LNCaP clone FGC (cell line): Measurements from ENCODE around the gene FIBCD1.

Experiments
- DNase-seq: peaks from one replicate; pipeline ENCODE4 v3.0.0-alpha.2; 2011; ENCODE audit warnings: low read depth
- H3K4me3 ChIP-seq: 2 replicates; pipeline ENCODE4 v1.5.1; 2011; ENCODE audit warnings: mild to moderate bottlenecking, low read depth, low read length, control low read depth
- TF ChIP-seq, protein P1 (sequence below): IDR thresholded peaks from 2 replicates; pipeline ENCODE4 v1.5.1; 2012; ENCODE audit warnings: mild to moderate bottlenecking; ENCODE audit not compliant: control insufficient read depth, insufficient read depth; ENCODE audit errors: extremely low read depth

Gene FIBCD1

DNA sequence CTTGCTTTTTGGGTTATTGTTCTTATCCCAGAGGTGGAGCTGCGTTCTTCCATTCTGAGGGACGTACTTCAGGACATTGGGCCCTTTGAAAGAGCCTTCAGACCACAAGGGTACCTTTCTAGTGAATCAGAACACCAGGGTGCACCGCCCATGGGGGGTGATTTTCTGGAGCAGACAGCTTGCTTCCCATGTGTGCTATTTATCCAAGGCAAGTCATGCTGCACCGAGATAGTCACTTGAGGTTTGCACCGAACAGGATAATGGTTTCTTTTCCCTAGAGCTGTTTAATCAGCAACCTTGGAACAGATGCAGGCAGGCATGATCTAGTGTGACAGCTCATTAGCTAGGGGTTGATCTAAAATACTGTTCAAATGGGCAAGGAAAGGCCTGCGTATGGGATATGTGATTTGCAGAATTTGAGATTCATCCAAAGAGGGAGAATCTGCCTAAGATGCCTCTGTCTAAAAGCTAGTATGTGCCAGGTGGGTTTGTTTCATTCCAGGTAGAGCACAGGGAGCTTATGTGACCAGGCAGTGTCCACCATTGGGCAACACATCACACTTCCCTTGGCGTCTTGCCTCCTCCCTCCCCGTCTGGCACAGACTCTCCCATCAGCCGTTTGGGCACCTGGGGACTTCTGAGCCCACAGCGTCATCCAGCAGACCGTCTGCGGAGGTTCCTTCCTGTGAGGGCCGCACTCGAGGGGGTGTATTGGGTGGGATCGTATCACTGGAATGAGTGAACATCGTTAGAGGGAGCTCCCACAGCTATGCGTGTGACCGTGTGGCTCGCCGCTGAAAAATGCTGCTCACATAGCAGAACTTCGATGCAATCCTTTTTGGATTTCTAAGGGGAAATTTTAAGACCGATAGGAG is 80.9 kb downstream of the FIBCD1 start:
- no peak overlapping the region for H3K4me3 ChIP-seq
- no peak for DNase-seq
- TF ChIP-seq, protein P1, sequence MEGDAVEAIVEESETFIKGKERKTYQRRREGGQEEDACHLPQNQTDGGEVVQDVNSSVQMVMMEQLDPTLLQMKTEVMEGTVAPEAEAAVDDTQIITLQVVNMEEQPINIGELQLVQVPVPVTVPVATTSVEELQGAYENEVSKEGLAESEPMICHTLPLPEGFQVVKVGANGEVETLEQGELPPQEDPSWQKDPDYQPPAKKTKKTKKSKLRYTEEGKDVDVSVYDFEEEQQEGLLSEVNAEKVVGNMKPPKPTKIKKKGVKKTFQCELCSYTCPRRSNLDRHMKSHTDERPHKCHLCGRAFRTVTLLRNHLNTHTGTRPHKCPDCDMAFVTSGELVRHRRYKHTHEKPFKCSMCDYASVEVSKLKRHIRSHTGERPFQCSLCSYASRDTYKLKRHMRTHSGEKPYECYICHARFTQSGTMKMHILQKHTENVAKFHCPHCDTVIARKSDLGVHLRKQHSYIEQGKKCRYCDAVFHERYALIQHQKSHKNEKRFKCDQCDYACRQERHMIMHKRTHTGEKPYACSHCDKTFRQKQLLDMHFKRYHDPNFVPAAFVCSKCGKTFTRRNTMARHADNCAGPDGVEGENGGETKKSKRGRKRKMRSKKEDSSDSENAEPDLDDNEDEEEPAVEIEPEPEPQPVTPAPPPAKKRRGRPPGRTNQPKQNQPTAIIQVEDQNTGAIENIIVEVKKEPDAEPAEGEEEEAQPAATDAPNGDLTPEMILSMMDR = no peak

DNA sequence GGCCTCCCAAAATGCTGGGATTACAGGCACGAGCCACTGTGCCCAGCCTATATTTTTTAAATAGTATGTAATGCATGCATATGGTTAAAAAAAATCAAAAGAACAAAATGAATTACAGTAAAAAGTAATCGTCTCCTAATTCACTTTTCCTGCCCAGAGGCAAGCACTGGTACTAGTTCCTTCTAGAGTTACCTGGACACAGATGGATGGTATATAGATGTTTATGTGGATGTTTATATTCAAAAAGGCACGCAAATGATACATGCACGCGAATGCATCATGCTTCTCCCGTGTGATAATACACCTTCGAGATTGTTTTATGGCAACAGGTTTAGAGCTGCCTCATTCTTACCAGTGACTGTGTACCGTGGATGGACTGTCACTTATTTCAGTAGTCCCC is 82.6 kb downstream of the FIBCD1 start:
- H3K4me3 ChIP-seq = no peak overlapping the region
- TF ChIP-seq, protein P1 = no peak
- no peak for DNase-seq

GRCh38 chr9:130854835-130855234 is 84.2 kb downstream of the FIBCD1 start:
- no peak overlapping the region for H3K4me3 ChIP-seq
- TF ChIP-seq, protein P1 = no peak
- DNase-seq = no peak

GRCh38 chr9:130854092-130854491 is 85.0 kb downstream of the FIBCD1 start:
- no peak for DNase-seq
- TF ChIP-seq, protein P1 = no peak

GRCh38 chr9:130852801-130853200 is 86.2 kb downstream of the FIBCD1 start:
- no peak for DNase-seq
- TF ChIP-seq, protein P1 = no peak
- H3K4me3 ChIP-seq = no peak overlapping the region

More at GRCh38 chr9:130854092-130854491, 85.0 kb downstream of the FIBCD1 start:
- H3K4me3 ChIP-seq = no peak overlapping the region
